ENCODE results near the gene RNASEL.

- TF ChIP-seq, protein P1, sequence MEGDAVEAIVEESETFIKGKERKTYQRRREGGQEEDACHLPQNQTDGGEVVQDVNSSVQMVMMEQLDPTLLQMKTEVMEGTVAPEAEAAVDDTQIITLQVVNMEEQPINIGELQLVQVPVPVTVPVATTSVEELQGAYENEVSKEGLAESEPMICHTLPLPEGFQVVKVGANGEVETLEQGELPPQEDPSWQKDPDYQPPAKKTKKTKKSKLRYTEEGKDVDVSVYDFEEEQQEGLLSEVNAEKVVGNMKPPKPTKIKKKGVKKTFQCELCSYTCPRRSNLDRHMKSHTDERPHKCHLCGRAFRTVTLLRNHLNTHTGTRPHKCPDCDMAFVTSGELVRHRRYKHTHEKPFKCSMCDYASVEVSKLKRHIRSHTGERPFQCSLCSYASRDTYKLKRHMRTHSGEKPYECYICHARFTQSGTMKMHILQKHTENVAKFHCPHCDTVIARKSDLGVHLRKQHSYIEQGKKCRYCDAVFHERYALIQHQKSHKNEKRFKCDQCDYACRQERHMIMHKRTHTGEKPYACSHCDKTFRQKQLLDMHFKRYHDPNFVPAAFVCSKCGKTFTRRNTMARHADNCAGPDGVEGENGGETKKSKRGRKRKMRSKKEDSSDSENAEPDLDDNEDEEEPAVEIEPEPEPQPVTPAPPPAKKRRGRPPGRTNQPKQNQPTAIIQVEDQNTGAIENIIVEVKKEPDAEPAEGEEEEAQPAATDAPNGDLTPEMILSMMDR (IDR thresholded peaks at IDR 0.05; ENCODE audit: low read length) = no peak
- no peak for TF ChIP-seq EZH2 (IDR thresholded peaks at IDR 0.05; ENCODE audit: borderline replicate concordance, low read length)
Measured at GRCh38 chr1:182628657-182629056, 39.6 kb upstream of the RNASEL start.

Measured in OCI-LY1 (cell line).